Fibroblast of lung (primary cell): ENCODE data around the gene CREBRF. TPM values are rescaled to one million over a fixed set of nuclear protein-coding genes. Genes with fewer than 3 reads are reported as not detected.
"Not testable (repeated sequence)": the region's sequence is repeated elsewhere in the genome, so short reads cannot be mapped to it uniquely, and the experiment has no call there.

ENCODE experiments used
- DNase-seq, 2 donors: peaks; one replicate each; pipeline versions ENCODE4 v3.0.0 to v3.0.0-alpha.2; 2010; ENCODE audit warnings: low read depth in 2 of 2
- H2AFZ ChIP-seq: 2 replicates; pipeline ENCODE4 v1.5.1; 2012; ENCODE audit warnings: low read length, control low read depth, inconsistent platforms
- H3K27ac ChIP-seq: 2 replicates; pipeline ENCODE4 v1.5.1; 2011; ENCODE audit warnings: low read length, control low read depth; ENCODE audit not compliant: insufficient read depth
- H3K27me3 ChIP-seq: 2 replicates; pipeline ENCODE4 v1.5.1; 2011; ENCODE audit warnings: mild to moderate bottlenecking, low read length; ENCODE audit not compliant: control insufficient read depth, insufficient read depth
- H3K36me3 ChIP-seq: 2 replicates; pipeline ENCODE4 v1.5.1; 2011; ENCODE audit warnings: low read length; ENCODE audit not compliant: control insufficient read depth, insufficient read depth
- H3K4me1 ChIP-seq: 2 replicates; pipeline ENCODE4 v1.5.1; 2011; ENCODE audit warnings: low read length; ENCODE audit not compliant: control insufficient read depth, insufficient read depth; ENCODE audit errors: extremely low read depth
- H3K4me2 ChIP-seq: 2 replicates; pipeline ENCODE4 v1.5.1; 2011; ENCODE audit warnings: low read length, control low read depth; ENCODE audit not compliant: insufficient read depth; ENCODE audit errors: extremely low read depth
- H3K4me3 ChIP-seq, 4 experiments: fragments of 200-600 bp in 1 of 4; sonication (generic) in 1 of 4; replicated peaks in 1 of 4; 2 replicates each; pipeline ENCODE4 v1.5.1; 2011 to 2016; ENCODE audit warnings: low read length in 4 of 4, low read depth in 3 of 4, mild to moderate bottlenecking in 3 of 4, control low read depth in 2 of 4, inconsistent platforms in 1 of 4, mixed read lengths in 1 of 4; ENCODE audit not compliant: insufficient read depth in 1 of 4; ENCODE audit errors: control extremely low read depth in 1 of 4
- H3K79me2 ChIP-seq: 2 replicates; pipeline ENCODE4 v1.5.1; 2012; ENCODE audit warnings: mild to moderate bottlenecking, low read length, inconsistent platforms; ENCODE audit not compliant: control insufficient read depth, insufficient read depth
- H3K9ac ChIP-seq: 2 replicates; pipeline ENCODE4 v1.5.1; 2011; ENCODE audit warnings: mild to moderate bottlenecking, low read length, control low read depth; ENCODE audit not compliant: insufficient read depth
- H3K9me3 ChIP-seq: 2 replicates; pipeline ENCODE4 v1.5.1; 2012; ENCODE audit warnings: low read depth, low read length; ENCODE audit not compliant: control insufficient read depth, insufficient read depth
- H4K20me1 ChIP-seq: 2 replicates; pipeline ENCODE4 v1.5.1; 2011; ENCODE audit warnings: low read length; ENCODE audit not compliant: control insufficient read depth, insufficient read depth; ENCODE audit errors: extremely low read depth
- CTCF ChIP-seq, 2 donors: IDR thresholded peaks in 1 of 2; conservative IDR thresholded peaks in 1 of 2; 1 replicate in 1 of 2; 2 replicates in 1 of 2; pipeline ENCODE4 v1.5.1; 2011 to 2012; ENCODE audit warnings: low read length in 2 of 2, control low read depth in 1 of 2, inconsistent platforms in 1 of 2, low read depth in 1 of 2, mild to moderate bottlenecking in 1 of 2
- EZH2 ChIP-seq: IDR thresholded peaks from 2 replicates; pipeline ENCODE4 v1.5.1; 2012; ENCODE audit warnings: low read length, control low read depth, mild to moderate bottlenecking; ENCODE audit errors: missing control alignments
- polyA plus RNA-seq, 2 donors: library from polyadenylated mRNA; depleted of rRNA in 1 of 2; stranded (reverse) in 1 of 2; unstranded in 1 of 2; fragments of >200 nt; gene quantifications; 2 replicates each; pipeline ENCODE4 v1.2.1, GENCODE V29; 2011 to 2012; ENCODE audit warnings: missing spikeins in 1 of 2
- total RNA-seq: library from RNA; depleted of rRNA; stranded (reverse); fragments of >200 nt; gene quantifications from 2 replicates; pipeline ENCODE4 v1.2.1, GENCODE V29; 2014

Gene CREBRF
- total and polyA plus RNA-seq, 2 donors (not counting 1 experiment from before 2014, with no cell fraction given), result 14.4 to 38.8 TPM

- H3K4me2 ChIP-seq, result no peak overlapping the region
Observed at GRCh38 chr5:173029499-173029921, 26.6 kb upstream of the CREBRF start.

GRCh38 chr5:173032096-173032495 is 24.1 kb upstream of the CREBRF start:
- H2AFZ ChIP-seq, H4K20me1 ChIP-seq, H3K27me3 ChIP-seq, H3K27ac ChIP-seq, H3K9me3 ChIP-seq, H3K4me1 ChIP-seq, H3K4me2 ChIP-seq, H3K9ac ChIP-seq, DNase-seq, H3K36me3 ChIP-seq, H3K4me3 ChIP-seq: not testable (repeated sequence)
- H3K79me2 ChIP-seq, result peaks cover 28% of the 10 kb centered on the region

More at GRCh38 chr5:173029499-173029921, 26.6 kb upstream of the CREBRF start:
- no peaks in the 10 kb centered on the region for H3K36me3 ChIP-seq
- no peaks in the 10 kb centered on the region for H3K27me3 ChIP-seq
- H3K9ac ChIP-seq, result no peak overlapping the region
- peaks cover 41% of the 10 kb centered on the region for H3K79me2 ChIP-seq
- no peak overlapping the region for H3K27ac ChIP-seq
- no peaks in the 10 kb centered on the region for H3K9me3 ChIP-seq
- no peak for TF ChIP-seq EZH2
- TF ChIP-seq CTCF (conservative IDR thresholded peaks at IDR 0.05 in 1 of 2, IDR thresholded peaks at IDR 0.05 in 1 of 2; ENCODE audit: low read depth in 1 of 2, low read length in 2 of 2), result no peak
- H2AFZ ChIP-seq, result no peak overlapping the region
- DNase-seq, result no peak
- peaks cover 2% of the 10 kb centered on the region for H3K4me1 ChIP-seq
- H4K20me1 ChIP-seq, result no peaks in the 10 kb centered on the region
- H3K4me3 ChIP-seq, result no peak overlapping the region

- no peaks in the 10 kb centered on the region for H4K20me1 ChIP-seq
- H3K4me2 ChIP-seq, result no peak overlapping the region
- no peak overlapping the region for H3K27ac ChIP-seq
- H3K9ac ChIP-seq, result no peak overlapping the region
- no peaks in the 10 kb centered on the region for H3K36me3 ChIP-seq
- H3K4me3 ChIP-seq, result no peak overlapping the region
- H3K27me3 ChIP-seq, result no peaks in the 10 kb centered on the region
- DNase-seq, result no peak
- H3K9me3 ChIP-seq, result no peaks in the 10 kb centered on the region
- peaks cover 7% of the 10 kb centered on the region for H3K4me1 ChIP-seq
- TF ChIP-seq EZH2 (no peak), CTCF (conservative IDR thresholded peaks at IDR 0.05 in 1 of 2, IDR thresholded peaks at IDR 0.05 in 1 of 2; ENCODE audit: low read depth in 1 of 2, low read length in 2 of 2) (no peak)
- peaks cover 25% of the 10 kb centered on the region for H3K79me2 ChIP-seq
- no peak overlapping the region for H2AFZ ChIP-seq
Observed at GRCh38 chr5:173032730-173033129, 23.4 kb upstream of the CREBRF start.
